Measurements from ENCODE around the gene ERC2. TPM values are rescaled to one million over a fixed set of nuclear protein-coding genes. Genes with fewer than 3 reads are reported as not detected.
A peak's percentile ranks its signal among the peaks of the same experiment; 100 is the strongest.

The ERC2 gene
- total and polyA plus RNA-seq, 2 of the 8 experiments (the other 6 are each of a cell fraction or from before 2014, with no cell fraction given): 16.4 to 22.8 TPM

GRCh38 chr3:55648591-55649318 is 819.5 kb downstream of the ERC2 start (continued):
- TF ChIP-seq ATF2 (IDR thresholded peaks at IDR 0.05; ENCODE audit: low read length) (no peak), JUND (IDR thresholded peaks at IDR 0.05; ENCODE audit: low read length) (no peak), PHF8 (conservative IDR thresholded peaks at IDR 0.05; ENCODE audit: low read depth, low read length) (no peak), CTCF (IDR thresholded peaks at IDR 0.05; ENCODE audit: control extremely low read depth in 1 of 3, insufficient read depth in 1 of 3, low read depth in 1 of 3, low read length in 3 of 3) (no peak), RXRA (IDR thresholded peaks at IDR 0.05; ENCODE audit: insufficient read depth, low read depth, low read length) (no peak), TAF1 (IDR thresholded peaks at IDR 0.05; ENCODE audit: low read depth, low read length) (no peak), TAF7 (optimal IDR thresholded peaks at IDR 0.05; ENCODE audit: borderline replicate concordance, low read depth, low read length) (no peak), BRCA1 (IDR thresholded peaks at IDR 0.05; ENCODE audit: low read depth, low read length) (no peak), FOSL1 (IDR thresholded peaks at IDR 0.05; ENCODE audit: insufficient read depth, low read depth, low read length) (no peak), RAD21 (IDR thresholded peaks at IDR 0.05 in 1 of 2, conservative IDR thresholded peaks at IDR 0.05 in 1 of 2; ENCODE audit: low read depth in 2 of 2, low read length in 2 of 2) (no peak), EGR1 (IDR thresholded peaks at IDR 0.05; ENCODE audit: borderline replicate concordance, low read depth, low read length) (no peak), KDM4A (IDR thresholded peaks at IDR 0.05; ENCODE audit: low read depth, low read length, severe bottlenecking) (no peak), YY1 (IDR thresholded peaks at IDR 0.05; ENCODE audit: low read depth, low read length) (no peak; the same call in 1 of the 2 replicates), HDAC6 (IDR thresholded peaks at IDR 0.05; ENCODE audit: low read depth, low read length) (no peak), POU5F1 (IDR thresholded peaks at IDR 0.05; ENCODE audit: low read depth, low read length) (peak; percentile 81; the same call in 1 of the 2 replicates), TBP (IDR thresholded peaks at IDR 0.05; ENCODE audit: low read depth, low read length) (no peak), CHD2 (IDR thresholded peaks at IDR 0.05; ENCODE audit: low read length) (no peak), HDAC2 (IDR thresholded peaks at IDR 0.05; ENCODE audit: borderline replicate concordance in 1 of 2, low read depth in 2 of 2, low read length in 2 of 2) (peak in 1 of 2 experiments; percentile 93; a peak in 1 of 4 replicates), MAX (IDR thresholded peaks at IDR 0.05) (no peak)

Data from H1 (cell line).